Measurements from ENCODE around the gene COA1.
A peak's percentile ranks its signal among the peaks of the same experiment; 100 is the strongest.

Gene COA1

GRCh38 chr7:43680736-43681135 lies 48.6 kb downstream of the COA1 start:
- H3K27ac ChIP-seq (ENCODE audit: low read depth, low read length) = peak overlapping the region; percentile 89
- no peaks in the 10 kb centered on the region for H3K9me2 ChIP-seq (replicated peaks; ENCODE audit: insufficient read depth, low read length)
- H3K27me3 ChIP-seq (ENCODE audit: low read length) = no peaks in the 10 kb centered on the region
- no peak overlapping the region for H3K4me3 ChIP-seq (ENCODE audit: insufficient read depth, low read length, poor library complexity, severe bottlenecking)
- H3K9me3 ChIP-seq (ENCODE audit: insufficient read depth, low read length) = no peaks in the 10 kb centered on the region; the same call in 1 of the 2 replicates
- TF ChIP-seq CTCF (IDR thresholded peaks at IDR 0.05; ENCODE audit: insufficient read depth, low read length, poor library complexity, severe bottlenecking) (no peak), EZH2phosphoT487 (conservative IDR thresholded peaks at IDR 0.05; ENCODE audit: low read length) (no peak)
- peak overlapping the region; percentile 71 for H3K4me2 ChIP-seq (ENCODE audit: low read depth, low read length, poor library complexity, severe bottlenecking)
- peaks cover 86% of the 10 kb centered on the region for H3F3A ChIP-seq (ENCODE audit: insufficient read depth)
- H3K36me3 ChIP-seq (ENCODE audit: low read length) = peaks cover 11% of the 10 kb centered on the region; the same call in 1 of the 2 replicates
- peak overlapping the region; percentile 49 for H3K9ac ChIP-seq (ENCODE audit: low read length)
- H2AFZ ChIP-seq (ENCODE audit: low read depth, low read length, severe bottlenecking) = no peak overlapping the region
- H3K79me2 ChIP-seq (ENCODE audit: insufficient read depth, low read length) = peaks cover 99% of the 10 kb centered on the region
- no peaks in the 10 kb centered on the region for H4K20me1 ChIP-seq (ENCODE audit: low read depth, low read length)

GRCh38 chr7:43679210-43680068 lies 49.9 kb downstream of the COA1 start:
- H2AFZ ChIP-seq (ENCODE audit: low read depth, low read length, severe bottlenecking) = no peak overlapping the region
- no peaks in the 10 kb centered on the region for H3K9me2 ChIP-seq (replicated peaks; ENCODE audit: insufficient read depth, low read length)
- H3K9me3 ChIP-seq (ENCODE audit: insufficient read depth, low read length) = peaks cover 4% of the 10 kb centered on the region; the same call in 1 of the 2 replicates
- peaks cover 97% of the 10 kb centered on the region for H3K79me2 ChIP-seq (ENCODE audit: insufficient read depth, low read length)
- H4K20me1 ChIP-seq (ENCODE audit: low read depth, low read length) = no peaks in the 10 kb centered on the region
- TF ChIP-seq EZH2phosphoT487 (conservative IDR thresholded peaks at IDR 0.05; ENCODE audit: low read length) (no peak), CTCF (IDR thresholded peaks at IDR 0.05; ENCODE audit: insufficient read depth, low read length, poor library complexity, severe bottlenecking) (no peak)
- H3F3A ChIP-seq (ENCODE audit: insufficient read depth) = peaks cover 79% of the 10 kb centered on the region
- peaks cover 18% of the 10 kb centered on the region for H3K36me3 ChIP-seq (ENCODE audit: low read length)
- peak overlapping the region; percentile 71 for H3K4me2 ChIP-seq (ENCODE audit: low read depth, low read length, poor library complexity, severe bottlenecking)
- no peaks in the 10 kb centered on the region for H3K27me3 ChIP-seq (ENCODE audit: low read length)
- H3K9ac ChIP-seq (ENCODE audit: low read length) = peak overlapping the region; percentile 49
- H3K4me3 ChIP-seq (ENCODE audit: insufficient read depth, low read length, poor library complexity, severe bottlenecking) = peak overlapping the region; percentile 9
- peak overlapping the region; percentile 89 for H3K27ac ChIP-seq (ENCODE audit: low read depth, low read length)

- Histone ChIP-seq H2AFZ (ENCODE audit: low read depth, low read length, severe bottlenecking) (no peak overlapping the region), H3K27me3 (ENCODE audit: low read length) (no peaks in the 10 kb centered on the region), H3K79me2 (ENCODE audit: insufficient read depth, low read length) (peaks cover 95% of the 10 kb centered on the region), H3K4me2 (ENCODE audit: low read depth, low read length, poor library complexity, severe bottlenecking) (peak overlapping the region; percentile 71), H4K20me1 (ENCODE audit: low read depth, low read length) (no peaks in the 10 kb centered on the region), H3K4me3 (ENCODE audit: insufficient read depth, low read length, poor library complexity, severe bottlenecking) (peak overlapping the region; percentile 16), H3K36me3 (ENCODE audit: low read length) (peaks cover 28% of the 10 kb centered on the region), H3K27ac (ENCODE audit: low read depth, low read length) (peak overlapping the region; percentile 89), H3K9ac (ENCODE audit: low read length) (peak overlapping the region; percentile 15; the same call in 1 of the 2 replicates), H3F3A (ENCODE audit: insufficient read depth) (peaks cover 79% of the 10 kb centered on the region), H3K9me2 (replicated peaks; ENCODE audit: insufficient read depth, low read length) (no peaks in the 10 kb centered on the region), H3K9me3 (ENCODE audit: insufficient read depth, low read length) (peaks cover 14% of the 10 kb centered on the region; the same call in 1 of the 2 replicates)
- no peak for TF ChIP-seq CTCF (IDR thresholded peaks at IDR 0.05; ENCODE audit: insufficient read depth, low read length, poor library complexity, severe bottlenecking)
- no peak for TF ChIP-seq EZH2phosphoT487 (conservative IDR thresholded peaks at IDR 0.05; ENCODE audit: low read length)
Observed at GRCh38 chr7:43678315-43678714, 51.0 kb downstream of the COA1 start.

Data from SU-DHL-6 (cell line).